G401.6 (cell line): ENCODE results near the gene ZNF473.

Source experiments
- FAIRE-seq: peaks from 2 replicates; lab custom pipeline; 2012; peaks lifted over from hg19 to GRCh38; lab: Jason Lieb, UNC

ZNF473 gene

DNA sequence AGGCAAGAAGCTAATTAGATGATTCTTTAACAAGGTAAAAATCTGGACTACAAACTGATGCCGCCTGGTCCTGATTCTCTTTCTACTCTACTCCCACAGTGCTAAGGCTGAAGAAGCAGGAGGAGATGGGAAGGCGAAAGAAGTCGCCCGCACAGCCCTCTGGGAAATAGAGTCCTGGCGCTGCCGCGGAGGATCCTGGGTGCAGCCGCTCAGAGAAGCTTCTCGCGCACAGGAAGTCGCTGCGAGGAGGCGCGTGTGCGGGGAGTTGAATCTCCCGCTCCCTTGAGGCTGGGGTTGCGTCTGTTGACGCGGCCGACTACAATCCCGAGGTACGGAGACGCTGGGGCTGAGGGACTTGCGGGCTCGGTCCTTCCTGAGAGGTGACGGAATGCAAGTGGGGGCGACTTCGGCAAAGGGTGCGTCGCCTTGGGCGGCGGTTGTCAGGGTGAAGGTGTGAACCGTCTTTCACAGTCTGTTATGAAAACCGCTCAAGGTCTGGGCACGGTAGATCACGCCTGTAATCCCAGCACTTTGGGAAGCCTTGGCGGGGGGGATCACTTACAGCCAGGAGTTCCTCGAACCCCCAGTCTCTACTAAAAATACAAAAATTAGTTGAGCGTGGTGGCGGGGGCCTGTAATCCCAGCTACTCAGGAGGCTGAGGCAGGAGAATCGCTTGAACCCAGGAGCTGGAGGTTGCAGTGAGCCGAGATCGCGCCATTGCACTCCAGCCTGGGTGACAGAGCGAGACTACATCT lies at the start of gene ZNF473:
TSS of gene ZNF473 (plus strand) at position 212 of the 756 bp plus-strand sequence. CDS start 5,078 bp downstream, outside the sequence.
- FAIRE-seq: no peak

GRCh38 chr19:49976496-49976895 lies 49.3 kb upstream of the ZNF473 start:
- FAIRE-seq: no peak

GRCh38 chr19:49977076-49977475 lies 48.7 kb upstream of the ZNF473 start:
- FAIRE-seq: no peak

- FAIRE-seq: no peak
These were observed 47.9 kb upstream of the ZNF473 start for GRCh38 chr19:49977881-49978280.

GRCh38 chr19:49978324-49978723 lies 47.5 kb upstream of the ZNF473 start:
- FAIRE-seq: no peak

GRCh38 chr19:49981603-49982593 lies 43.9 kb upstream of the ZNF473 start:
- no peak for FAIRE-seq

- peak; percentile 85 for FAIRE-seq
These were observed 42.1 kb upstream of the ZNF473 start for GRCh38 chr19:49983645-49984229.

GRCh38 chr19:49984491-49984890 lies 41.3 kb upstream of the ZNF473 start:
- no peak for FAIRE-seq

DNA sequence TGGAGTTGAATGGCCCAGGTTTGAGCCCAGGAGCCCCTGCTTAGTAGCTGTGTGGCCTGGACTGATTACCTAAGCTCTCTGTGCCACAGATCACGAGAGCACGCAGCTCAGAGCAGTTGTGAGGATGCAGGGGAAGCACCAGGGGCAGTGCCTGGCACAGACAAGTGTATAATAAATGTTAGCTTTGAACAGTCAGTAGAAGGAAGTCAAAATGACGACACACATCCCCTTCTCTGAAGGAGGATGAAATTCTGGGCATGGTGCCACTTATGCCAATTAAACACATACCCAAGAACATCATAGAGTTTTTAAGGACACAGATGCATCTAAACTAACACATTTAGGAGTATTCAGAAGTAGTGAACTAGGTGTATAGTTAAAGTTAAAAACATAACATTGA lies 39.9 kb upstream of the ZNF473 start:
- no peak for FAIRE-seq

- FAIRE-seq: no peak
These were observed 39.5 kb upstream of the ZNF473 start for GRCh38 chr19:49986354-49986753.

DNA sequence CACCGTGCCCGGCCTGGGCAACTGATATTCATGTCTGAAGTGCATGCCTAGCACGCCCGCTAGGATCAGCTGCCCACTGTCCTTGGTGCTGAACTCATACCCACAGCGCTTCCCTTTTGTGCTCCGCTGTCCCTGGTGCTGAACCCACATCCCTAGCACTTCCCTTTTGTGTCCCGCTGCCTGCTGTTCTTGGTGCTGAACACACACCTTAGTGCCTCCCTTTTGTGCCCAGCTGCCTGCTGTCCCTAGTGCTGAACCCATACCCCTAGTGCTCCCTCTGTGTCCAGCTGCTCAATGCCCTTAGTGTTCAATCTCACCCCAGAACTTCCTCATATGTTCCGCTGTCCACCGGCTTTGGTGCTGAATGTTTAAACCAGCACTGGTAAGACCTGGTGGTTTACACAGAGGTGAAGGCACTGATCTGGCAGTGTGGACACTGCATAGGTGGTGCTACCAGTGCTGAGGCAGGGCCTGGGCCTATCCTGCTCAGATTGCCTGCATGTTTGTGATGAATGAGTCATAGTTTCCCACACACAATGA lies 38.6 kb upstream of the ZNF473 start:
- no peak for FAIRE-seq

GRCh38 chr19:49988007-49988406 lies 37.8 kb upstream of the ZNF473 start:
- FAIRE-seq: no peak

GRCh38 chr19:49988433-49988832 lies 37.4 kb upstream of the ZNF473 start:
- no peak for FAIRE-seq

- FAIRE-seq: peak; percentile 91
These were observed 28.1 kb upstream of the ZNF473 start for GRCh38 chr19:49997709-49998108.

- FAIRE-seq: no peak
These were observed 26.3 kb upstream of the ZNF473 start for GRCh38 chr19:49999371-50000010.

DNA sequence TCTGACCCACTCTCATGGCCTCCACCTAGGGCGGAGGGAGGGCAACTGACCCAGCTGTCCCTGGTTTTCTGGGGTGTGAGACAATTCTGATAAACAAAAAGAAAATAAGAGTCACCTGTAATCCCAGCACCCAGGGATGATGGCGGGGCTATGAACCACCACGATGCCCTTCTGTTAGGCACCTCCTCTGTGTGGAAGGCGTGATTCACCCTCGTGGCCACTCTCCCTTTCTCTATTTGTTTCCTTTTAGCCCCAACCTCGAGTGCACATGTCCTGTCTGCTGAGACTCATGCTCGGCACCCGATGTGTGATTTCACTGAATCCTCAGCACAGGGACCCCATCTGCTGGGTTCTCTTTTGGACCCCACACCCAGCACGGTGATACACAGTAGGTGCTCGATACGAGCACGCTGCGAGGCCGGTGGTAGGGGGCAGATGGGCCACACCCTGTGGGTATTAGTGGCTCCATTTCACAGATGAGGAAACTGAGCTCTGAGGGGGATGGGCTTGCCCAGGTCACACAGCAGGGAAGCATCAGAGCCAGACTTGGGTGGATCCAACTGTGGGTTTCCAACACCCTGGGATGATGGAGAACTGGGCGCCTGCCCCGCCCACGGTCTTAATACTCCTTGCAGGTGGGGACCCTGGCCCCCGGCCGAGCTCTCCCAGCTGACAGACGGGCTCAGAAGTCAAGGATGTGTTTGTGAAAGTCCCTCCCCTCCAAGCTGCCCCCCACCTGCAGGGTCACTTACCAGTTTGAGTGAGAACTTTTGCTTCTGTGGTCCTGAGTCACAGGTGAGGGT lies 25.6 kb upstream of the ZNF473 start:
- no peak for FAIRE-seq

GRCh38 chr19:50000841-50001557 lies 24.8 kb upstream of the ZNF473 start:
- no peak for FAIRE-seq

- no peak for FAIRE-seq
These were observed 24.0 kb upstream of the ZNF473 start for GRCh38 chr19:50001775-50002174.

DNA sequence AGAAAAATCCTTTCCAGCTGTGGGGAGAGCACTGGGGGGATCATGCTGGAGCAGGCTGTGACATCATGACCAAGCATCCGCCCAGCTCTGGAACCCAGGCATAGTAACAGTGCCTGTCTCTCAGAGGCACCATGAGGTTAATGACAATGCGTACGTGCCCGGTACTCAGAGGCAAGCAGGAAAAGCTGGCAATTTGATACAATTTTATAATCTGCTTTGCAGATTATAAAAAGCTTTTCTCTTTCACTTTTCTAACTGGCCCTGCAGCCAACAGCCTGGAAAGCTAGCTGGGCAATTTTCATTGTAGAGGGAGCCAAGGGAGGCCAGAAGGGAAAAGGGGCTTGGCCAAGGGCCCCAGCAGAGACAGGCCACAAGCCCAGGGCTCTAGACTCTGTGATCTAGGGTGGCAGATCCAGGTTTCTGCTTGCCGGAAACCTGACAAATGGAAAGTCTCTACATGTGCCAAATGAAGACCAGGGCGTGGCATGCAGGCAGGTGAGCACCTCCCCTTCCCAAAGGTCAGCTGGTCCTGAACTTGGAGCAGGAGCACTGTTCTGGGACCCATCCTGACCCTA lies 23.3 kb upstream of the ZNF473 start:
- no peak for FAIRE-seq

DNA sequence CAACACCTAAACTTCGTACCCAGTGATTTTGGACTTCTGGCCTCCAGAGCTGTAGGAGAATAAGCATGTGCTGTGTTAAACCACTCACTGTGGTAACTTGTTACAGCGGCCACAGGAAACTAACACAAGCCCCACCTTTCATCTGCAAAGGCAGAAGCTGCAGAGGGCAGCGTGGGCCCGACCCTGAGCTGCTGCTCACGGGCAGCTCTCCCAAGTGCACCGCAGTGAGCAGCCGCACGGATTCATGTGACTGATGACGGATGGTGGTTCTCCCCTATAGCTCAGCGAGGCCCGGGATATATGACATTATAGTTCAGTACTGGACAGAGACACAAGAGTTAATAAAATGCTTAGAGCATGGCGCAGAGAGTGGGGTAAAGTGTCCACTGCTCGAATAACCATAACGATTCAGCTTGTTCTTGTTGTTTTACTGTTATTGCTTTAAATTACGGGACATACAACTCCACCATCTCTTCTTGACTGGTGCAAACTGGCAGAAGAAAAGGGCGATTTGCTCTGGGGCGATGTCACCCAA lies 22.5 kb upstream of the ZNF473 start:
- FAIRE-seq: no peak
